HL-60 (cell line): ENCODE results near the gene EPS15.

Source experiments
- POLR2AphosphoS5 ChIP-seq: IDR thresholded peaks from 2 replicates; pipeline ENCODE4 v1.6.1; 2012; ENCODE audit warnings: low read depth
- REST ChIP-seq: IDR thresholded peaks from 2 replicates; pipeline ENCODE4 v1.6.1; 2012; ENCODE audit warnings: low read depth; ENCODE audit not compliant: insufficient replicate concordance
- TF ChIP-seq, protein P1 (sequence below): IDR thresholded peaks from one replicate; pipeline ENCODE4 v1.5.1; 2011; ENCODE audit warnings: low read length, control low read depth, inconsistent platforms; ENCODE audit not compliant: insufficient read depth

- no peak for TF ChIP-seq REST
- TF ChIP-seq, protein P1, sequence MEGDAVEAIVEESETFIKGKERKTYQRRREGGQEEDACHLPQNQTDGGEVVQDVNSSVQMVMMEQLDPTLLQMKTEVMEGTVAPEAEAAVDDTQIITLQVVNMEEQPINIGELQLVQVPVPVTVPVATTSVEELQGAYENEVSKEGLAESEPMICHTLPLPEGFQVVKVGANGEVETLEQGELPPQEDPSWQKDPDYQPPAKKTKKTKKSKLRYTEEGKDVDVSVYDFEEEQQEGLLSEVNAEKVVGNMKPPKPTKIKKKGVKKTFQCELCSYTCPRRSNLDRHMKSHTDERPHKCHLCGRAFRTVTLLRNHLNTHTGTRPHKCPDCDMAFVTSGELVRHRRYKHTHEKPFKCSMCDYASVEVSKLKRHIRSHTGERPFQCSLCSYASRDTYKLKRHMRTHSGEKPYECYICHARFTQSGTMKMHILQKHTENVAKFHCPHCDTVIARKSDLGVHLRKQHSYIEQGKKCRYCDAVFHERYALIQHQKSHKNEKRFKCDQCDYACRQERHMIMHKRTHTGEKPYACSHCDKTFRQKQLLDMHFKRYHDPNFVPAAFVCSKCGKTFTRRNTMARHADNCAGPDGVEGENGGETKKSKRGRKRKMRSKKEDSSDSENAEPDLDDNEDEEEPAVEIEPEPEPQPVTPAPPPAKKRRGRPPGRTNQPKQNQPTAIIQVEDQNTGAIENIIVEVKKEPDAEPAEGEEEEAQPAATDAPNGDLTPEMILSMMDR, result no peak
- TF ChIP-seq POLR2AphosphoS5, result no peak
Observed at GRCh38 chr1:51313961-51314777, 204.9 kb downstream of the EPS15 start.
